Gastroesophageal sphincter (tissue), 4 donors: ENCODE results near the gene DYRK4. TPM values are rescaled to one million over a fixed set of nuclear protein-coding genes. Genes with fewer than 3 reads are reported as not detected.

ENCODE experiments used
- ATAC-seq: fragments of 150-250 bp; one replicate; pipeline ENCODE4 v1.9.1; 2016; ENCODE audit warnings: mild to moderate bottlenecking, moderate library complexity
- H3K27ac ChIP-seq, 4 donors: fragments of 200-600 bp; sonication (generic) in 3 of 4; 1 replicate in 3 of 4; 2 replicates in 1 of 4; pipeline ENCODE4 v1.5.1; 2016 to 2019
- H3K27me3 ChIP-seq: fragments of 200-600 bp; sonication (generic); one replicate; pipeline ENCODE4 v1.5.1; 2019
- H3K36me3 ChIP-seq, 2 donors: fragments of 200-600 bp; sonication (generic); one replicate each; pipeline ENCODE4 v1.5.1; 2019; ENCODE audit warnings: control low read depth in 1 of 2
- H3K4me1 ChIP-seq, 3 donors: fragments of 200-600 bp; sonication (generic); 1 replicate in 2 of 3; 2 replicates in 1 of 3; pipeline ENCODE4 v1.5.1; 2016 to 2019; ENCODE audit warnings: control low read depth in 2 of 3
- H3K4me3 ChIP-seq, 2 donors: fragments of 200-600 bp; sonication (generic); one replicate each; pipeline ENCODE4 v1.5.1; 2019; ENCODE audit warnings: mild to moderate bottlenecking in 1 of 2, moderate library complexity in 1 of 2
- H3K9me3 ChIP-seq, 3 donors: fragments of 200-600 bp; sonication (generic); one replicate each; pipeline ENCODE4 v1.5.1; 2017 to 2019; ENCODE audit warnings: control low read depth in 2 of 3
- CTCF ChIP-seq, 4 experiments: fragments of 200-600 bp in 2 of 4; fragments of 450-650 bp in 2 of 4; sonication (generic) in 1 of 4; IDR thresholded peaks; one replicate each; pipeline ENCODE4 v1.5.1; 2017 to 2019; ENCODE audit warnings: antibody characterized with exemption in 4 of 4, mild to moderate bottlenecking in 2 of 4, moderate library complexity in 2 of 4
- EP300 ChIP-seq: sonication (generic); formaldehyde crosslinking; IDR thresholded peaks from one replicate; pipeline ENCODE4 v1.6.1; 2017; ENCODE audit warnings: antibody characterized with exemption, mild to moderate bottlenecking
- POLR2A ChIP-seq, 2 donors: fragments of 450-650 bp; IDR thresholded peaks; one replicate each; pipeline ENCODE4 v1.6.1; 2017; ENCODE audit warnings: antibody characterized with exemption in 2 of 2, mild to moderate bottlenecking in 2 of 2, moderate library complexity in 1 of 2
- POLR2AphosphoS5 ChIP-seq: sonication (generic); formaldehyde crosslinking; IDR thresholded peaks from one replicate; pipeline ENCODE4 v1.6.1; 2017; ENCODE audit warnings: antibody characterized with exemption
- WGBS, 2 donors: methylation state at CpG; one replicate each; pipeline ENCODE4 v1.1.5; 2018; ENCODE audit warnings: low coverage in 1 of 2; 5-methylcytosine and 5-hydroxymethylcytosine counted together
- total RNA-seq, 4 donors: library from RNA; depleted of rRNA; stranded (reverse); fragments of >200 nt; gene quantifications; one replicate each; pipeline ENCODE4 v1.1.0, GENCODE V29; 2016

Gene DYRK4
- total RNA-seq, 4 donors from 2014 or later = 43.1 to 53.9 (median 47.1) TPM

- TF ChIP-seq CTCF (IDR thresholded peaks at IDR 0.05) (no peak), POLR2A (IDR thresholded peaks at IDR 0.05) (no peak), POLR2AphosphoS5 (no peak), EP300 (no peak)
- H3K27me3 ChIP-seq = no peaks in the 10 kb centered on the region
- ATAC-seq = no peak
- no peak overlapping the region for H3K27ac ChIP-seq
- no peaks in the 10 kb centered on the region for H3K9me3 ChIP-seq
- H3K36me3 ChIP-seq = no peaks in the 10 kb centered on the region
- no peak overlapping the region for H3K4me3 ChIP-seq
- H3K4me1 ChIP-seq = no peaks in the 10 kb centered on the region
- WGBS, 2 donors = 87 to 89% methylated on average over 4 of the region's 4 CpGs
These were observed 8.1 kb upstream of the DYRK4 start for GRCh38 chr12:4553943-4554342.

GRCh38 chr12:4555804-4556203 is 6.2 kb upstream of the DYRK4 start:
- no peak for ATAC-seq
- H3K4me3 ChIP-seq = no peak overlapping the region
- no peaks in the 10 kb centered on the region for H3K27me3 ChIP-seq
- H3K27ac ChIP-seq = no peak overlapping the region
- H3K36me3 ChIP-seq = no peaks in the 10 kb centered on the region
- H3K9me3 ChIP-seq = no peaks in the 10 kb centered on the region
- WGBS, 2 donors = 85 to 87% methylated on average over 2 of the region's 2 CpGs
- TF ChIP-seq EP300 (no peak), POLR2A (IDR thresholded peaks at IDR 0.05) (no peak), CTCF (IDR thresholded peaks at IDR 0.05) (no peak), POLR2AphosphoS5 (no peak)
- H3K4me1 ChIP-seq = no peaks in the 10 kb centered on the region

GRCh38 chr12:4556735-4557530 is 5.1 kb upstream of the DYRK4 start:
- H3K27ac ChIP-seq = no peak overlapping the region

GRCh38 chr12:4557586-4557985 is 4.4 kb upstream of the DYRK4 start:
- no peak for ATAC-seq
- peaks cover 0 to 11% (median 3%) of the 10 kb centered on the region in 3 donors for H3K4me1 ChIP-seq
- H3K9me3 ChIP-seq = no peaks in the 10 kb centered on the region
- H3K27ac ChIP-seq = no peak overlapping the region
- TF ChIP-seq EP300 (no peak), POLR2AphosphoS5 (no peak), POLR2A (IDR thresholded peaks at IDR 0.05) (no peak), CTCF (IDR thresholded peaks at IDR 0.05) (no peak)
- WGBS, 2 donors = 76 to 86% methylated on average over 5 of the region's 5 CpGs
- H3K36me3 ChIP-seq = no peaks in the 10 kb centered on the region
- no peak overlapping the region for H3K4me3 ChIP-seq
- peaks cover 5% of the 10 kb centered on the region for H3K27me3 ChIP-seq

More at GRCh38 chr12:4556735-4557530, 5.1 kb upstream of the DYRK4 start:
- Histone ChIP-seq H3K27me3 (peaks cover under 1% of the 10 kb centered on the region), H3K4me3 (no peak overlapping the region), H3K9me3 (no peaks in the 10 kb centered on the region), H3K4me1 (peaks cover 0 to 4% (median 3%) of the 10 kb centered on the region in 3 donors), H3K36me3 (no peaks in the 10 kb centered on the region)
- no peak for ATAC-seq
- 78 to 79% methylated on average over 2 of the region's 2 CpGs for WGBS, 2 donors
- no peak for TF ChIP-seq POLR2A (IDR thresholded peaks at IDR 0.05)
- TF ChIP-seq CTCF (IDR thresholded peaks at IDR 0.05) = no peak
- no peak for TF ChIP-seq EP300
- TF ChIP-seq POLR2AphosphoS5 = no peak

- no peaks in the 10 kb centered on the region for H3K36me3 ChIP-seq
- no peak overlapping the region for H3K27ac ChIP-seq
- ATAC-seq = no peak
- H3K4me3 ChIP-seq = no peak overlapping the region
- H3K9me3 ChIP-seq = no peaks in the 10 kb centered on the region
- H3K27me3 ChIP-seq = peaks cover 11% of the 10 kb centered on the region
- 91 to 100% methylated on average over 2 of the region's 2 CpGs for WGBS, 2 donors
- H3K4me1 ChIP-seq = peaks cover 0 to 12% (median 3%) of the 10 kb centered on the region in 3 donors
- no peak for TF ChIP-seq POLR2AphosphoS5
- no peak for TF ChIP-seq EP300
- TF ChIP-seq CTCF (IDR thresholded peaks at IDR 0.05) = no peak
- TF ChIP-seq POLR2A (IDR thresholded peaks at IDR 0.05) = no peak
These were observed 3.8 kb upstream of the DYRK4 start for GRCh38 chr12:4558171-4558570.
